ENCODE data around the gene GPR55.

Gene GPR55

GRCh38 chr2:230866756-230867523, 58.1 kb downstream of the GPR55 start:
- DNase-seq (ENCODE audit: low read depth) = peak; percentile 48

GRCh38 chr2:230865766-230866755, 59.0 kb downstream of the GPR55 start:
- DNase-seq (ENCODE audit: low read depth) = peak; percentile 63

GRCh38 chr2:230865307-230865765, 59.7 kb downstream of the GPR55 start:
- DNase-seq (ENCODE audit: low read depth) = peak; percentile 21

- peak; percentile 79 for DNase-seq (ENCODE audit: low read depth)
These were observed 60.3 kb downstream of the GPR55 start, which contains the start of gene ITM2C for GRCh38 chr2:230864605-230865306. Gene ITM2C (plus strand): TSS chr2:230864942. CDS start chr2:230865026, 84 bp downstream.

GRCh38 chr2:230864122-230864604, 60.9 kb downstream of the GPR55 start:
- no peak for DNase-seq (ENCODE audit: low read depth)

GRCh38 chr2:230863442-230864121, 61.5 kb downstream of the GPR55 start:
- no peak for DNase-seq (ENCODE audit: low read depth)

GRCh38 chr2:230863031-230863430, 62.0 kb downstream of the GPR55 start:
- DNase-seq (ENCODE audit: low read depth) = no peak

GRCh38 chr2:230862292-230862691, 62.8 kb downstream of the GPR55 start:
- no peak for DNase-seq (ENCODE audit: low read depth)

- DNase-seq (ENCODE audit: low read depth) = no peak
These were observed 63.3 kb downstream of the GPR55 start for GRCh38 chr2:230861552-230862255.

Measured in EH (cell line).